Adrenal gland (tissue), 5 donors: ENCODE results near the gene HEXA.

Source experiments
- CTCF ChIP-seq, 6 experiments: fragments of 450-650 bp in 4 of 6; fragments of 200-600 bp in 2 of 6; sonication (generic) in 1 of 6; IDR thresholded peaks; 1 replicate in 5 of 6; 2 replicates in 1 of 6; pipeline versions ENCODE4 v1.5.1 to v1.8.0; 2016 to 2021; ENCODE audit warnings: antibody characterized with exemption in 6 of 6, mild to moderate bottlenecking in 2 of 6, moderate library complexity in 1 of 6
- POLR2A ChIP-seq, 2 donors: fragments of 450-650 bp; IDR thresholded peaks; one replicate each; pipeline ENCODE4 v1.6.1; 2017; ENCODE audit warnings: antibody characterized with exemption in 2 of 2, mild to moderate bottlenecking in 2 of 2, moderate library complexity in 1 of 2
- donor health status: DM: no; HTN: no; CAD: no.

- no peak for TF ChIP-seq POLR2A (IDR thresholded peaks at IDR 0.05)
- no peak for TF ChIP-seq CTCF (IDR thresholded peaks at IDR 0.05)
These were observed 30.5 kb downstream of the HEXA start for GRCh38 chr15:72345280-72345679.
